OCI-LY1 (cell line): ENCODE data around the gene ZNF609.

ENCODE experiments used
- H2AFZ ChIP-seq: fragments of 200-600 bp; sonication (generic), shearing (Covaris generic); 2 replicates; pipeline ENCODE4 v1.6.0; 2014; ENCODE audit warnings: antibody characterized with exemption, mild to moderate bottlenecking, low read length
- H3F3A ChIP-seq: fragments of 200-600 bp; sonication (generic), shearing (Covaris generic); 2 replicates; pipeline ENCODE4 v1.6.0; 2014; ENCODE audit warnings: mild to moderate bottlenecking, antibody characterized with exemption, low read length, moderate library complexity; ENCODE audit not compliant: insufficient read depth
- H3K27ac ChIP-seq: fragments of 200-600 bp; sonication (generic); 2 replicates; pipeline ENCODE4 v1.5.1; 2014; ENCODE audit warnings: low read length, mixed run types, mild to moderate bottlenecking, low read depth; ENCODE audit not compliant: poor library complexity, severe bottlenecking
- H3K27me3 ChIP-seq: fragments of 200-600 bp; sonication (generic); 2 replicates; pipeline ENCODE4 v1.6.0; 2014; ENCODE audit warnings: antibody characterized with exemption, mild to moderate bottlenecking, low read length, moderate library complexity; ENCODE audit not compliant: insufficient read depth
- H3K36me3 ChIP-seq: fragments of 200-600 bp; sonication (generic); 2 replicates; pipeline ENCODE4 v1.6.1; 2014; ENCODE audit warnings: mild to moderate bottlenecking, antibody characterized with exemption, low read length, moderate library complexity, mixed read lengths; ENCODE audit not compliant: insufficient read depth
- H3K4me1 ChIP-seq: fragments of 200-600 bp; sonication (generic); 2 replicates; pipeline ENCODE4 v1.5.1; 2014; ENCODE audit warnings: mild to moderate bottlenecking, low read length, moderate library complexity; ENCODE audit not compliant: insufficient read depth, severe bottlenecking
- H3K4me2 ChIP-seq: fragments of 200-600 bp; sonication (generic), shearing (Covaris generic); 2 replicates; pipeline ENCODE4 v1.6.1; 2014; ENCODE audit warnings: low read length
- H3K4me3 ChIP-seq: fragments of 200-600 bp; sonication (generic); 2 replicates; pipeline ENCODE4 v1.5.1; 2014; ENCODE audit warnings: low read length, low read depth, mild to moderate bottlenecking, mixed read lengths; ENCODE audit not compliant: poor library complexity, severe bottlenecking
- H3K79me2 ChIP-seq: fragments of 200-600 bp; shearing (Covaris generic); 2 replicates; pipeline ENCODE4 v1.6.1; 2016; ENCODE audit warnings: mixed run types, low read length, mixed read lengths; ENCODE audit not compliant: insufficient read depth
- H3K9ac ChIP-seq: fragments of 200-600 bp; sonication (generic), shearing (Covaris generic); 2 replicates; pipeline ENCODE4 v1.6.1; 2014; ENCODE audit warnings: mild to moderate bottlenecking, low read length, mixed read lengths
- H3K9me2 ChIP-seq: fragments of 200-600 bp; sonication (generic), shearing (Covaris generic); 2 replicates; pipeline ENCODE4 v1.6.1; 2014; ENCODE audit warnings: low read depth, mild to moderate bottlenecking, low read length, mixed read lengths
- H3K9me3 ChIP-seq: fragments of 200-600 bp; shearing (Covaris generic); 2 replicates; pipeline ENCODE4 v1.6.1; 2014; ENCODE audit warnings: low read length, mixed read lengths
- H4K20me1 ChIP-seq: fragments of 200-600 bp; sonication (generic), shearing (Covaris generic); 2 replicates; pipeline ENCODE4 v1.6.0; 2016; ENCODE audit warnings: mild to moderate bottlenecking, low read length; ENCODE audit not compliant: insufficient read depth
- EZH2 ChIP-seq: fragments of 200-600 bp; sonication (generic), shearing (Covaris generic); IDR thresholded peaks from 2 replicates; pipeline ENCODE4 v1.8.0; 2017; ENCODE audit warnings: borderline replicate concordance, mixed run types, mild to moderate bottlenecking, antibody characterized with exemption, low read length, moderate library complexity, mixed read lengths
- TF ChIP-seq, protein P1 (sequence below): fragments of 200-600 bp; sonication (generic), shearing (Covaris generic); IDR thresholded peaks from 2 replicates; pipeline ENCODE4 v1.5.1; 2017; ENCODE audit warnings: mild to moderate bottlenecking, antibody characterized with exemption, low read length, moderate library complexity, mixed read lengths

The ZNF609 gene

DNA sequence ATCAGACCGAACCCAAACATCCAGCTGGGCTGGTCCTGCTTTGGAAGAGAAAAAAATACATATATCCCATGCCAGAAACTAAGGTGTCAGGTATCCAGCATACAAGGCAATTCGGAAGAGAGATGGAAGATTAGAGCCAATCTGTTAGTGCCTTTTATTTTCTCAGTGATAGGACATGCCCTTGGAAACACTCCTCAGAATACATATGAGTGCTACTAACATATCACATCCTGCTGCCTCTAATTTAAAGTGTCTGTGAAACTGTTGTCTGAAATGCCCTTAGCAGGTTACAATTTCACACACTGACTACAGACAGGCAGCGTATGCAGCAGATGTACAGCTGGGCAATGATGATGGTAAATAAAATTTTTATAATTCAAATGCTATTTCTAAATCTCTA, 236.1 kb downstream of the ZNF609 start:
- Histone ChIP-seq H3K36me3 (0 out of 2 replicates have a peak, but pooled peaks cover 17% of the 10 kb centered on the region), H3K9me2 (no peaks in the 10 kb centered on the region), H3K27ac (no peak overlapping the region), H3K4me2 (no peak overlapping the region), H3K4me3 (no peak overlapping the region), H3K79me2 (0 out of 2 replicates have a peak, but pooled peaks cover under 1% of the 10 kb centered on the region), H3K27me3 (no peaks in the 10 kb centered on the region), H3K9ac (no peak overlapping the region), H3K9me3 (no peaks in the 10 kb centered on the region), H3K4me1 (peaks cover 47% of the 10 kb centered on the region), H3F3A (no peaks in the 10 kb centered on the region), H4K20me1 (no peaks in the 10 kb centered on the region), H2AFZ (no peak overlapping the region)
- TF ChIP-seq, protein P1, sequence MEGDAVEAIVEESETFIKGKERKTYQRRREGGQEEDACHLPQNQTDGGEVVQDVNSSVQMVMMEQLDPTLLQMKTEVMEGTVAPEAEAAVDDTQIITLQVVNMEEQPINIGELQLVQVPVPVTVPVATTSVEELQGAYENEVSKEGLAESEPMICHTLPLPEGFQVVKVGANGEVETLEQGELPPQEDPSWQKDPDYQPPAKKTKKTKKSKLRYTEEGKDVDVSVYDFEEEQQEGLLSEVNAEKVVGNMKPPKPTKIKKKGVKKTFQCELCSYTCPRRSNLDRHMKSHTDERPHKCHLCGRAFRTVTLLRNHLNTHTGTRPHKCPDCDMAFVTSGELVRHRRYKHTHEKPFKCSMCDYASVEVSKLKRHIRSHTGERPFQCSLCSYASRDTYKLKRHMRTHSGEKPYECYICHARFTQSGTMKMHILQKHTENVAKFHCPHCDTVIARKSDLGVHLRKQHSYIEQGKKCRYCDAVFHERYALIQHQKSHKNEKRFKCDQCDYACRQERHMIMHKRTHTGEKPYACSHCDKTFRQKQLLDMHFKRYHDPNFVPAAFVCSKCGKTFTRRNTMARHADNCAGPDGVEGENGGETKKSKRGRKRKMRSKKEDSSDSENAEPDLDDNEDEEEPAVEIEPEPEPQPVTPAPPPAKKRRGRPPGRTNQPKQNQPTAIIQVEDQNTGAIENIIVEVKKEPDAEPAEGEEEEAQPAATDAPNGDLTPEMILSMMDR: no peak
- no peak for TF ChIP-seq EZH2

DNA sequence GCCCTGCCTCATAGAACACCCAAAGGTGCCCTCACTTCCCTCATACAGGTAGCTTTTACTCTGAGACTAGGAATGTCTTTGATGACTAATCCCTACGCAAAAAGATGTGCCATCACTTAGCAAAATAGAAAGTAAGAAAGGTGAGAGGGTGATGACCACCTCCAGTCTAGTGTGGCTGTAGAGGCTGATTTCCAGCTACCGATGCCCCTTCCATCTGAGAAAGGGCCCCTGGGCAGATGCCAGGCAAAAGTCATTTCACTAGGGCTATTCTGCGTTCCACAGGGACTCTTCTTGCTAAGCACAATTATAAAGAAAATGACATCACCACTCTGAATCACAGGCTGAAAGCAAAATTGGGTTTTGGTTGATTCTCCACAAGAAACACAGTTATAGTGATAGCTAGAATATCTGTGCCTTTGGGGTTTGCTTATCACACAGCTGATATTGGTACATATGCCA, 237.6 kb downstream of the ZNF609 start:
- Histone ChIP-seq H3K36me3 (0 out of 2 replicates have a peak, but pooled peaks cover 12% of the 10 kb centered on the region), H3K4me1 (peaks cover 58% of the 10 kb centered on the region), H3K27me3 (no peaks in the 10 kb centered on the region), H3K9me3 (no peaks in the 10 kb centered on the region), H3K4me3 (no peak overlapping the region), H4K20me1 (no peaks in the 10 kb centered on the region), H2AFZ (no peak overlapping the region), H3K79me2 (peaks cover 13% of the 10 kb centered on the region), H3F3A (no peaks in the 10 kb centered on the region), H3K27ac (no peak overlapping the region), H3K9ac (no peak overlapping the region), H3K4me2 (no peak overlapping the region), H3K9me2 (no peaks in the 10 kb centered on the region)
- TF ChIP-seq EZH2: no peak
- TF ChIP-seq, protein P1: no peak

DNA sequence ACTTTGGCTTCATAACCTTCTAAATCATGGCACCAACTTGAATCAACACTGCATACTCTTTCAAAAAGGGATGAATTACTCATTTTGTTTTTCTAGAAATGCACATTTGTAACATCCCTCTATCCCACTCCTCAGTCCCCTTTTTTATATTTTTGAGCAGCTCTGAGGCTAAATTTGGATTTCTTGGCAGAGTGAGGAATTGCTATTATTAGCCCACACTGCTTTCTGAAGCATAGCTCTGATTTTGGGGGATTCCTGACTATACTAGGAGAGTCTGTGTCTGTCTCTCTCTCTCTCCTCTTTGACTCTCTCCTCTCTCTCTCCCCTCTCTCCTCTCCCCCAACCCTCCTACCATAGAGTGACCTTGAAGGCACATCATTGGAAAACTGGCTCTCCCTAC, 238.4 kb downstream of the ZNF609 start:
- no peaks in the 10 kb centered on the region for H4K20me1 ChIP-seq
- peaks cover 63% of the 10 kb centered on the region for H3K4me1 ChIP-seq
- 0 out of 2 replicates have a peak, but pooled peaks cover 4% of the 10 kb centered on the region for H3K36me3 ChIP-seq
- no peak overlapping the region for H3K27ac ChIP-seq
- H3K4me3 ChIP-seq: no peak overlapping the region
- H3K9me3 ChIP-seq: no peaks in the 10 kb centered on the region
- no peaks in the 10 kb centered on the region for H3K9me2 ChIP-seq
- H3F3A ChIP-seq: no peaks in the 10 kb centered on the region
- H2AFZ ChIP-seq: no peak overlapping the region
- H3K9ac ChIP-seq: no peak overlapping the region
- no peak overlapping the region for H3K4me2 ChIP-seq
- H3K27me3 ChIP-seq: no peaks in the 10 kb centered on the region
- TF ChIP-seq, protein P1: no peak
- no peak for TF ChIP-seq EZH2
- peaks cover 13% of the 10 kb centered on the region for H3K79me2 ChIP-seq
